Activated CD8-positive, alpha-beta memory T cell treated with anti-CD3 and anti-CD28 coated beads, Interleukin-2, amount 50 U/mL, for 24 hours (primary cell): ENCODE measurements around the gene IL4I1.
A peak's percentile ranks its signal among the peaks of the same experiment; 100 is the strongest.

Experiments
- DNase-seq: peaks from one replicate; pipeline ENCODE4 v3.0.0-alpha.2; 2020; ENCODE audit errors: extremely low read depth

Gene IL4I1

GRCh38 chr19:49851456-49852259 is 45.0 kb downstream of the IL4I1 start:
- no peak for DNase-seq

DNA sequence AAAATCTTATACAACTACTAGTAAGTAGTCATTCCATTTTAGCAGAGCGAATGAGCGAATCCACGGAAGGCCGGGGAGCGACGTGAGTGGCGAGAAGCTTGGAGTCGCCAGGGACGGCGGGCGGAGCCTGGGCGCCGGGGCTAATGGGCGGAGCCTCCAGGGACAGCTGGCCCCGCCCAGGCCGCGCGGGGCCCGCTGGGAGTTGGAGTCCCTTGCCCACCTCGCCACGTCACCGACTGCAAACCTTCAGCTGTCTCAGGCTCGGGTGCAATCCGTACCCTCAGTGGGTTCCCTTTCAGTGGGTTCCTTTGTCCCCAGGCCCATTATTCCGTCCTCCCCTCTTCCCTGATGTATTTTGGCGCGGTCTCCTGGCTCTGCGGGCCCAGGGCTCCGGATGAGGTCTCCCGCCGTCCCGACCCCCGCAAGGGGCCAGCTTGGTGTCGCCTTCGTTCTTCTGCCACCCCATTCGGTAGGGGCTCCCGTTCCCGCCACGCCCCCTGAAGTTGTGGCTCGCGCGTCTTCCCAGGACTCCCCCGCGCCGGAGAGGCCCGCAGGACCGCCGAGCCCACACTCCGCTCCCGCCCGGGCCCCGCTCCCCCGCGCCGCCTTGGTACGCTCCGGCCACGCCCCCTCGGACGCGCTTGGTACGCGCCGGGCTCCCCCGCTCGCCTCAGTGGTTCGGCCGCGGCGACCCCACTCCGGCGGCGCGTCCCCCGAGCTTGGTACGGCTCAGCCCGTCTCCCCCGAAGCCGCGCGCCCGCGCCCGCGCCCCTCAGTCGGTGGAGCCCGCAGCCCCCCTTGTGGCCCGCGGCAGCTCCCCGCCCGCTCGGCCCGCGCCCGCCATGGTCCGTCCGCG is 46.0 kb downstream of the IL4I1 start, which contains the start of gene PTOV1:
Gene PTOV1 (plus strand): TSS at position 673 of the 856 bp plus-strand sequence.
- DNase-seq: peak; percentile 62

DNA sequence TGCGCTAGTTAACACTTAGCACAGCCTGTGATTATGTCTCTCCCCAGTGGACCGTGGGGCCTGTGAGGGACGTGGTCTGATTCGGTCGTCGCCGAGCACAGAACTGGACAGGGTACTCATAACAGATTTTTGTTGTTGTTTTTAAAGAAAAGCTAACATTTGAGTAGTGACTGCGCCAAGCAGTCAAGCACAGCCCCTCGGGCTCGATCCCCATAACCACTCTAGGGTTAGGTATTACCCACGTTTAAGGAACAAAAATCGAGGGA is 46.5 kb downstream of the IL4I1 start:
- no peak for DNase-seq

- DNase-seq: no peak
Observed at GRCh38 chr19:49849433-49850220, 47.1 kb downstream of the IL4I1 start.

- DNase-seq: no peak
Observed at GRCh38 chr19:49848938-49849337, 47.7 kb downstream of the IL4I1 start.

- DNase-seq: no peak
Observed at GRCh38 chr19:49847731-49848696, 48.7 kb downstream of the IL4I1 start.

- DNase-seq: no peak
Observed at GRCh38 chr19:49846408-49846807, 50.3 kb downstream of the IL4I1 start.

GRCh38 chr19:49845414-49845813 is 51.3 kb downstream of the IL4I1 start:
- DNase-seq: no peak

DNA sequence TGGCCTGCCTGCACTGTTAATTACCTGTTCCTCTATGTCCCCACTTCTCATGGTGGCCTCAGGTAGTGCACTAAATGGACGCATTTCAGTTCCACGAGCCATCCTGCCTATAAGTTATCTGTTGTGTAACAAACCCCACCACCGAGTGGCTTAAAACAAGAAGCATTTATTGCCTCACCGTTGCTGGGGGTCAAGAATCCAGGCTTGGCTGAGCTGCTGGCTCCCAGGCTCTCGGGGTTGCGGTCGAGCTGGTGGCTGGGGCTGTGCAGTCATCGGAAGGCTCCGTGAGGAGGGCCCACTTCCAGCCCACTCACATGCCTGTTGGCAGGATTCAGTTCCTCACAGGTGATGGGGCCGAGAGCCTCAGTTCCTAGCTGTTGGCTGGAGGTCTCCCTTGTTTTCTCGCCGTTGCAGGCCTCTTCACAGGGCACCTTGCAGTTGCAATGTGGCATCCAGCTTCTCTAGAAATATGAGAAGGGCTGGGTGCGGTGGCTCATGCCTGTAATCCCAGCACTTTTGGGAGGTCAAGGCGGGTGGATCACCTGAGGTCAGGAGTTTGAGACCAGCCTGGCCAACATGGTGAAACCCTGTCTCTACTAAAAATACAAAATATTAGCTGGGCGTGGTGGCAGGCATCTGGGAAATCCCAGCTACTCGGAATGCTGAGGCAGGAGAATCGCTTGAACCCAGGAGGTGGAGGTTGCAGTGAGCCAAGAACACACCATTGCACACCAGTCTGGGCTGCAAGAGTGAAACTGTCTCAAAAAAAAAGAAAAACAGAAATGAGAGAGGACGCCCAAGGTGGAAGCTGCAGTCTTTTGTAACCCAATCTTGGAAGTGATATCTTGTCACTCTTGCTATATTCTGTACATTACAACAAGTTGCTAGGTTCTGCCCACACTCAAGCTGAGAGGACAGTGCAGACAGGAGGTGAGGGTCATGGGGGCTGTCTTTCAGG is 52.3 kb downstream of the IL4I1 start:
- DNase-seq: no peak

DNA sequence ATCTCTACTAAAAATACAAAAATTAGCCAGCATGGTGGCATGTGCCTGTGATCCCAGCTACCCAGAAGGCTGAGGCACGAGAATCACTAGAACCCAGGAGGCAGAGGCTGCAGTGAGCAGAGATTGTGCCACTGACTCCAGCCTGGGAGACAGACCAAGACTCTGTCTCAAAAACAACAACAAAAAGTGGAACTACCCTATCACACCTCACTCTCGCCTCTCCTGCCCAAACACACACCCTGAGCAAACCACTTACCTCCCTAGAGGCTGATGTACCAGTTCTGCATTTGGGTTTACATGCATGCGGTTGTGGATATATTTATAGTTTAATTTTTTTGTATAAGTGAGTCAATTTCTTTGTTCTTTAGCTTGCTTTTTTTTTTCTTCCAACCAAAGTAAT is 53.4 kb downstream of the IL4I1 start:
- DNase-seq: no peak

DNA sequence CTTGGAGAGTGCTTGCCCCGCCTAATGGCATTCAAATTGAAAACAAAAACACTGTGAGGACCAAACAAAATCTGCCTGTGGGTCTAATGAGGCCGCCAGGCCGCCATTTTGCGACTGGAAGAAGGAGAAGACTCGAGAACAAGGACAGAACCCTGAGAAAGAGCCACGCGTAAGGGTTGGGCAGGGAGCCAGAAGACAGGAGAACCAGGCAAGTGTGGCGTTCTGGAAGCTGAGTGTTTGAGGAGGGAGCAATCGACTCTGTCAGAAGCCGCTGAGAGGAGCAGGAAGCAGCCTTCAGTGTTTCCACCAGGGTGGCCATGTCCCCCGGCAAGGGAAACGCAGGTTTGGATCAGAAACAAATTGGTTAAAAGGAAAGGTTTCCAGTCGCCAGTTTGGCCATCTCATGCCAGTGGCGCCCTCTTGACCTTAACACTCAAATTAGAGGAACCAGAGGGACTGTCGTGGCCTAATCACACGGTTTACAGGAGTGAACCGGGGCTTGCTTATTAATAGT is 55.9 kb downstream of the IL4I1 start:
- DNase-seq: no peak

GRCh38 chr19:49840321-49840720 is 56.4 kb downstream of the IL4I1 start:
- no peak for DNase-seq

- DNase-seq: no peak
Observed at GRCh38 chr19:49839713-49840112, 57.0 kb downstream of the IL4I1 start.
